Transverse colon (tissue), 4 donors: ENCODE data around the gene NT5DC2.

Source experiments
- EP300 ChIP-seq: sonication (generic); formaldehyde crosslinking; IDR thresholded peaks from one replicate; pipeline ENCODE4 v1.6.1; 2017; ENCODE audit warnings: antibody characterized with exemption, low read depth
- POLR2AphosphoS5 ChIP-seq, 3 donors: sonication (generic); formaldehyde crosslinking; IDR thresholded peaks; one replicate each; pipeline ENCODE4 v1.6.1; 2016; ENCODE audit warnings: antibody characterized with exemption in 3 of 3
- TF ChIP-seq, protein P1 (sequence below), 5 experiments: fragments of 200-600 bp in 3 of 5; fragments of 450-650 bp in 2 of 5; sonication (generic) in 3 of 5; IDR thresholded peaks; 1 replicate in 2 of 5; 2 replicates in 3 of 5; pipeline ENCODE4 v1.5.1; 2016 to 2017; ENCODE audit warnings: antibody characterized with exemption in 5 of 5, inconsistent platforms in 3 of 5, mild to moderate bottlenecking in 2 of 5, moderate library complexity in 1 of 5

DNA sequence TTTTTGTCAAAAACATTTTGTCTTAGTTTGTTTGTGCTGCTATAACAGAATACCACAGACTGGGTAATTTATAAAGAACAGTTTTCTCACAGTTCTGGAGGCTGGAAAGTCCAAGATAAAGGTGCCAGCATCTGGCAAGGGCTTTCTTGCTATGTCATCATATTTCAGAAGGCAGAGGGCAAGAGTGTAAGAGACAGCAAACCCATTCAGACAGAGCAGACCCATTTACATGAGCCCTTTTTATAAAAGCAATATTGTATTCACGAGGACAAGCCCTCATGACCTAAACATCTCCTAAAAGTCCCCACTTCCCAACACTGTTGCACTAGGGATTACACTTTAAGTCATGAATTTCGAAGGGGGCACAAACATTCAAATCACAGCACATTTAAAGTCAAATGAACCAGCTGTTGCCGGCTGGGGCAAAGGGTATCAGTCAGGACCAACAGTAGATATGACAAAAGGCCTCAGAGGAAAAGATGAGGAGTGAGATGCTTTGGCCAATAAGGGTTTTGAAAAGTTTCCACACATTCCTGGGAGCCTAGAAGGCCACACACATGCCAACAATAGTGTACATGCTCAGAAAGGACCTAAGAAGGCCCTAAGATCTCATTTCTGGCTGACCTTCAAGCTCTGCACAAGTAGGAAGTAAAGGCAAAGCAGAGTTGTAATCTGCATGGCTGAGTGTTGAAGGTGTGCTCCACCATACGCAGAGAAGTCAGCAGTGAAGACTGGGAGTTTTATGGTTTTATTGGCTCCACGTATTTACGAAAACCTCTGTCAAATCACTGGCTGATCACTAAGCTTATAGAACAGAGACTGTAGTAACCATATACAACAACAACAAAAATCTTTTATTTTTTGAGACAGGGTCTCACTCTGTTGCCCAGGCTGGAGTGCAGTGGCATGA is 40.7 kb upstream of the NT5DC2 start:
- no peak for TF ChIP-seq POLR2AphosphoS5 (IDR thresholded peaks at IDR 0.05)
- TF ChIP-seq, protein P1, sequence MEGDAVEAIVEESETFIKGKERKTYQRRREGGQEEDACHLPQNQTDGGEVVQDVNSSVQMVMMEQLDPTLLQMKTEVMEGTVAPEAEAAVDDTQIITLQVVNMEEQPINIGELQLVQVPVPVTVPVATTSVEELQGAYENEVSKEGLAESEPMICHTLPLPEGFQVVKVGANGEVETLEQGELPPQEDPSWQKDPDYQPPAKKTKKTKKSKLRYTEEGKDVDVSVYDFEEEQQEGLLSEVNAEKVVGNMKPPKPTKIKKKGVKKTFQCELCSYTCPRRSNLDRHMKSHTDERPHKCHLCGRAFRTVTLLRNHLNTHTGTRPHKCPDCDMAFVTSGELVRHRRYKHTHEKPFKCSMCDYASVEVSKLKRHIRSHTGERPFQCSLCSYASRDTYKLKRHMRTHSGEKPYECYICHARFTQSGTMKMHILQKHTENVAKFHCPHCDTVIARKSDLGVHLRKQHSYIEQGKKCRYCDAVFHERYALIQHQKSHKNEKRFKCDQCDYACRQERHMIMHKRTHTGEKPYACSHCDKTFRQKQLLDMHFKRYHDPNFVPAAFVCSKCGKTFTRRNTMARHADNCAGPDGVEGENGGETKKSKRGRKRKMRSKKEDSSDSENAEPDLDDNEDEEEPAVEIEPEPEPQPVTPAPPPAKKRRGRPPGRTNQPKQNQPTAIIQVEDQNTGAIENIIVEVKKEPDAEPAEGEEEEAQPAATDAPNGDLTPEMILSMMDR (IDR thresholded peaks at IDR 0.05), result no peak
- no peak for TF ChIP-seq EP300
